22Rv1 (cell line): ENCODE measurements around the gene TRPM3.

Experiments used
- H3K27ac ChIP-seq: fragments of 450-650 bp; 2 replicates; pipeline ENCODE4 v1.5.1; 2017
- ZFX ChIP-seq: fragments of 450-650 bp; IDR thresholded peaks from 2 replicates; pipeline ENCODE4 v1.6.1; 2017; ENCODE audit warnings: antibody characterized with exemption, borderline replicate concordance
- TF ChIP-seq, protein P1 (sequence below): fragments of 450-650 bp; IDR thresholded peaks from 2 replicates; pipeline ENCODE4 v1.5.1; 2017; ENCODE audit warnings: mild to moderate bottlenecking

The TRPM3 gene

GRCh38 chr9:70902171-70902570 is 219.2 kb downstream of the TRPM3 start:
- no peak overlapping the region for H3K27ac ChIP-seq
- no peak for TF ChIP-seq ZFX
- TF ChIP-seq, protein P1, sequence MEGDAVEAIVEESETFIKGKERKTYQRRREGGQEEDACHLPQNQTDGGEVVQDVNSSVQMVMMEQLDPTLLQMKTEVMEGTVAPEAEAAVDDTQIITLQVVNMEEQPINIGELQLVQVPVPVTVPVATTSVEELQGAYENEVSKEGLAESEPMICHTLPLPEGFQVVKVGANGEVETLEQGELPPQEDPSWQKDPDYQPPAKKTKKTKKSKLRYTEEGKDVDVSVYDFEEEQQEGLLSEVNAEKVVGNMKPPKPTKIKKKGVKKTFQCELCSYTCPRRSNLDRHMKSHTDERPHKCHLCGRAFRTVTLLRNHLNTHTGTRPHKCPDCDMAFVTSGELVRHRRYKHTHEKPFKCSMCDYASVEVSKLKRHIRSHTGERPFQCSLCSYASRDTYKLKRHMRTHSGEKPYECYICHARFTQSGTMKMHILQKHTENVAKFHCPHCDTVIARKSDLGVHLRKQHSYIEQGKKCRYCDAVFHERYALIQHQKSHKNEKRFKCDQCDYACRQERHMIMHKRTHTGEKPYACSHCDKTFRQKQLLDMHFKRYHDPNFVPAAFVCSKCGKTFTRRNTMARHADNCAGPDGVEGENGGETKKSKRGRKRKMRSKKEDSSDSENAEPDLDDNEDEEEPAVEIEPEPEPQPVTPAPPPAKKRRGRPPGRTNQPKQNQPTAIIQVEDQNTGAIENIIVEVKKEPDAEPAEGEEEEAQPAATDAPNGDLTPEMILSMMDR = no peak

- H3K27ac ChIP-seq = no peak overlapping the region
- no peak for TF ChIP-seq ZFX
- TF ChIP-seq, protein P1 = no peak
Observed at GRCh38 chr9:70901746-70902145, 219.7 kb downstream of the TRPM3 start.

DNA sequence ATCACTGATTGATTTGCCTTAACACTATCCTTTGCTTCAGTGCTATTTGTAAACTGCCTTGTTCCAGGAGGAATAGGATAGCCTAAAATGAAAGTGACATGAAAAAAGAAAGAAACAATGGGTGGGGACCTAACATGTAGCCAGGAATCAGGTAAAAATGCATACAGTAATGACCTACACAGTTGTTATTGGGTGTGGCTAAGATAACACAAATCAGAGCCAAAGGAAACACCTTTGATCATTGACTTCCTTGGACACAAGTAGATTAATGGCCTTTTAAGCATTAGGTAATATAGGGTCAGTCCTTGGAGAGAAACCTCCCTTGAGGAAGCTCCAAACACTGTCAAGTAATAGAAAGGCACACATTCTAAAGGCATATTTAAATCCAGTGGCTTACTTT is 220.4 kb downstream of the TRPM3 start:
- no peak overlapping the region for H3K27ac ChIP-seq

GRCh38 chr9:70893580-70894122 is 227.8 kb downstream of the TRPM3 start:
- TF ChIP-seq ZFX = no peak
- H3K27ac ChIP-seq = no peak overlapping the region

More for the DNA sequence above, 220.4 kb downstream of the TRPM3 start:
- no peak for TF ChIP-seq ZFX
- TF ChIP-seq, protein P1 = no peak

DNA sequence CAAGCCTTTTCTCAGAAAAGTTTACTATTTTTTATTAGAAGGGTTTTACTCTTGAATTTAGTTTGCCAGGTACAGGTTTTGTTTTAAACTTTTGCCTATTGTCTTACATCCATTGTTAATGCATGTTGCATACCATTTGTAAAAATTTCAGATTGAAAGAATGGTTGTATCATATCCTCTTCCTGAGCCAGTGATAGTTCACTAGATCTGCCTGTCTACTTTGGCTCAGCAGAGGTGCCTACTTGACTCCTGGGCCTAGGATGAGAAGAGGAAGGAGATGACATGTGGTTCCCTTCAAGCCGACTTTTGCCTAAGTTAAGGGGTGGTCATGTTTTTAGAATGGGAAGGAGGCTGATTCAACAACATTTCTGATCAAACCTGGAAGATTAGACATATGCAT is 232.9 kb downstream of the TRPM3 start:
- no peak for TF ChIP-seq ZFX
- TF ChIP-seq, protein P1 = no peak
- no peak overlapping the region for H3K27ac ChIP-seq

- TF ChIP-seq, protein P1 = no peak
- TF ChIP-seq ZFX = no peak
- no peak overlapping the region for H3K27ac ChIP-seq
Observed at GRCh38 chr9:70887826-70888225, 233.6 kb downstream of the TRPM3 start.

DNA sequence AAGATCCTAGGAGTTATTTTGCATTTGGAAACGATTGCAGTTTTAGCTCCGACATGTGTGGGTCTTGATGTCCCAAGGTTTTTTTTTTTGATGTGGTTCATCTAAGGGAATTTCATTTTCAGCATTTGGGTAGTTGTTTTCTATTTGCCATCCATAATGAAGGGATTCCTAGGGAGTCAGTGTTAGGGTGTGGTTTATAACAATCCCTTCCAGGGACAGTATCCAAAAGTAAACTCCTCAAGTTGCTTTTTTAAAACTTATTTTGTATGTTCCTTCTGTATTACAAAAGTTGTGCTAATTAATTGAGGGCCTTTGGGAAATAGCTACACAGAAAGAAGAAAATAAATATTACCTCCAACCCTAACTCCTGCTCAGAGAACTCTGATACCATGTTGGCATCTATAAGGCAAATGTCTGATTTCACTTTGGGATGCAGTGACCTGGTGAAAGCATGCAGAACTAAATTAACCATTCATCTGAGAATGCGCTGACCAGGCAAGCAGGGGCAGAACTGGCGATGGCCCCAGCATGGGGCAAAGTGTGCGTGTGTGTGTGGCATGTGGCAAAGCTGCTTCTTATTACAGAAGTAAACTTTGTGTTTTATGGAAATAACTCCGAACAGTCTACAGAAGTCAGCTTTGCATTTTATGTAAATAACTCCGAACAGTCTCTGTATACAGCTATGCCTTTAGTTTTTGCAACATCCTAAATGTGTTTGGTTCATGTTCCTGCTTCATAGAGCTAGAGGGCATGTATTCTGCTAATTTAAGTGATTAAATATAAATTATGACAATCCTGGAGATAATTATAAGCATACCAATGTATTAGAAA is 237.2 kb downstream of the TRPM3 start:
- TF ChIP-seq, protein P1 = no peak
- TF ChIP-seq ZFX = no peak
- no peak overlapping the region for H3K27ac ChIP-seq
